IMR-90 (cell line): ENCODE data around the gene DGKE. TPM values are rescaled to one million over a fixed set of nuclear protein-coding genes. Genes with fewer than 3 reads are reported as not detected.
A peak's percentile ranks its signal among the peaks of the same experiment; 100 is the strongest.

Source experiments
- ATAC-seq: fragments of 200-7000 bp; cut with Tn5 transposase; 2 replicates; pipeline ENCODE4 v1.9.1; 2020; ENCODE audit warnings: low read depth, mild to moderate bottlenecking, moderate library complexity
- BruUV-seq: library from RNA; stranded (reverse); fragments of 400-500 nt; replicated peaks from 2 replicates; lab custom pipeline; 2021; lab: Mats Ljungman, UMichigan
- CTCF ChIA-PET: fragments of 300-600 bp; formaldehyde crosslinking; extraction: SDS; loops from one replicate; lab custom pipeline; 2021; ENCODE audit warnings: antibody characterized with exemption; lab: Yijun Ruan, JAX
- POLR2A ChIA-PET: fragments of 300-600 bp; sonication (Branson Sonifier 250); formaldehyde crosslinking; loops from one replicate; lab custom pipeline; 2022; ENCODE audit warnings: antibody characterized with exemption; ENCODE audit not compliant: unreplicated experiment; lab: Charles Lee
- DNase-seq: peaks from one replicate; pipeline ENCODE4 v3.0.0; 2013
- H2AFZ ChIP-seq: replicated peaks from 2 replicates; pipeline ENCODE3; 2013; ENCODE audit warnings: low read length, mild to moderate bottlenecking; ENCODE audit not compliant: poor library complexity
- H2AK5ac ChIP-seq: 2 replicates; pipeline ENCODE4 v1.6.1; 2013; ENCODE audit warnings: low read depth, low read length, inconsistent platforms
- H2AK9ac ChIP-seq: replicated peaks from 2 replicates; pipeline ENCODE3; 2013; ENCODE audit warnings: mild to moderate bottlenecking, low read depth, low read length, moderate library complexity; ENCODE audit not compliant: poor library complexity
- H2BK120ac ChIP-seq: 2 replicates; pipeline ENCODE4 v1.6.1; 2013; ENCODE audit warnings: low read depth, low read length, inconsistent platforms
- H2BK15ac ChIP-seq: 3 replicates; pipeline ENCODE4 v1.6.1; 2013; ENCODE audit warnings: low read depth, low read length, inconsistent platforms
- H2BK20ac ChIP-seq: 2 replicates; pipeline ENCODE4 v1.6.1; 2013; ENCODE audit warnings: low read depth, mild to moderate bottlenecking, inconsistent platforms, low read length, moderate library complexity
- H2BK5ac ChIP-seq: 2 replicates; pipeline ENCODE4 v1.6.1; 2013; ENCODE audit warnings: mild to moderate bottlenecking, low read depth, low read length, inconsistent platforms; ENCODE audit not compliant: poor library complexity, severe bottlenecking
- H3K14ac ChIP-seq: replicated peaks from 2 replicates; pipeline ENCODE4 v1.6.1; 2013; ENCODE audit warnings: low read depth, low read length, inconsistent platforms
- H3K18ac ChIP-seq: 2 replicates; pipeline ENCODE4 v1.6.1; 2013; ENCODE audit warnings: low read depth, low read length, control low read depth
- H3K23ac ChIP-seq: 2 replicates; pipeline ENCODE4 v1.6.1; 2013; ENCODE audit warnings: low read depth, low read length, inconsistent platforms
- H3K27ac ChIP-seq: 2 replicates; pipeline ENCODE4 v1.5.1; 2013; ENCODE audit warnings: mild to moderate bottlenecking, control low read depth, low read length; ENCODE audit not compliant: insufficient read depth
- H3K27me3 ChIP-seq: 2 replicates; pipeline ENCODE4 v1.6.1; 2013; ENCODE audit warnings: low read length; ENCODE audit not compliant: control insufficient read depth, insufficient read depth
- H3K36me3 ChIP-seq: 2 replicates; pipeline ENCODE4 v1.6.1; 2013; ENCODE audit warnings: low read length, mixed read lengths; ENCODE audit not compliant: control insufficient read depth, insufficient read depth
- H3K4ac ChIP-seq: 2 replicates; pipeline ENCODE4 v1.6.1; 2013; ENCODE audit warnings: low read depth, low read length, inconsistent platforms
- H3K4me1 ChIP-seq: 2 replicates; pipeline ENCODE4 v1.6.1; 2013; ENCODE audit warnings: low read length, mixed read lengths; ENCODE audit not compliant: control insufficient read depth, insufficient read depth
- H3K4me2 ChIP-seq: 2 replicates; pipeline ENCODE4 v1.6.1; 2013; ENCODE audit warnings: low read depth, mild to moderate bottlenecking, control low read depth, low read length, moderate library complexity
- H3K4me3 ChIP-seq: 2 replicates; pipeline ENCODE4 v1.5.1; 2013; ENCODE audit warnings: low read depth, mild to moderate bottlenecking, control low read depth, low read length, moderate library complexity; ENCODE audit not compliant: insufficient read depth
- H3K56ac ChIP-seq: 2 replicates; pipeline ENCODE4 v1.6.1; 2013; ENCODE audit warnings: low read length, inconsistent platforms; ENCODE audit not compliant: insufficient read depth; ENCODE audit errors: extremely low read depth
- H3K79me1 ChIP-seq, 2 experiments: 2 replicates each; pipeline ENCODE4 v1.6.1; 2013; ENCODE audit warnings: low read length in 2 of 2, inconsistent platforms in 1 of 2, low read depth in 1 of 2
- H3K9ac ChIP-seq: 2 replicates; pipeline ENCODE4 v1.6.1; 2013; ENCODE audit warnings: low read depth, low read length, control low read depth
- H3K9me1 ChIP-seq: 2 replicates; pipeline ENCODE4 v1.6.1; 2013; ENCODE audit warnings: low read length, inconsistent platforms; ENCODE audit not compliant: insufficient read depth
- H3K9me3 ChIP-seq: 2 replicates; pipeline ENCODE4 v1.6.1; 2013; ENCODE audit warnings: low read length; ENCODE audit not compliant: control insufficient read depth, insufficient read depth
- H4K20me1 ChIP-seq: 2 replicates; pipeline ENCODE4 v1.6.1; 2013; ENCODE audit warnings: low read length, inconsistent platforms; ENCODE audit not compliant: insufficient read depth
- H4K5ac ChIP-seq: 2 replicates; pipeline ENCODE4 v1.6.1; 2013; ENCODE audit warnings: mild to moderate bottlenecking, low read depth, low read length, control low read depth
- H4K8ac ChIP-seq, 2 experiments: 2 replicates each; pipeline ENCODE4 v1.6.1; 2013; ENCODE audit warnings: low read depth in 2 of 2, low read length in 2 of 2, control low read depth in 1 of 2, inconsistent platforms in 1 of 2
- H4K91ac ChIP-seq: 2 replicates; pipeline ENCODE4 v1.6.1; 2013; ENCODE audit warnings: low read depth, low read length, inconsistent platforms; ENCODE audit not compliant: insufficient read depth
- MXI1 ChIP-seq: IDR thresholded peaks from 2 replicates; pipeline ENCODE4 v1.6.1; 2012; ENCODE audit warnings: low read depth, mild to moderate bottlenecking, low read length, moderate library complexity, borderline replicate concordance
- RFX5 ChIP-seq: IDR thresholded peaks from 2 replicates; pipeline ENCODE4 v1.8.0; 2012; ENCODE audit warnings: low read depth, mild to moderate bottlenecking, low read length, moderate library complexity
- WGBS, 2 experiments: methylation state at CpG; one replicate each; pipeline versions ENCODE4 v1.1.5 to v1.1.7; 2013; ENCODE audit warnings: missing lambda C conversion rate in 2 of 2; ENCODE audit not compliant: insufficient read length in 1 of 2; ENCODE audit errors: extremely low coverage in 2 of 2; 5-methylcytosine and 5-hydroxymethylcytosine counted together
- dilution Hi-C: fragments of 300-500 bp; cut with HindIII; formaldehyde crosslinking; loops from one replicate; pipeline ENCODE4 v1.14.3; 2018; ENCODE audit warnings: low sequenced_read_pairs; ENCODE audit not compliant: unreplicated experiment
- in situ Hi-C: fragments of 300-500 bp; cut with MboI; formaldehyde crosslinking; loops from 3 replicates; pipeline ENCODE4 v1.14.3; 2019; ENCODE audit warnings: low sequenced_read_pairs, inconsistent platforms, mixed read lengths
- intact Hi-C: fragments of 100-400 bp; cut with micrococcal nuclease; formaldehyde crosslinking; loops from 2 replicates; pipeline ENCODE4 v1.10.0; 2022
- polyA plus RNA-seq, 3 experiments: library from polyadenylated mRNA; depleted of rRNA; stranded (reverse); fragments of >200 nt; gene quantifications; 2 replicates each; pipeline ENCODE4 v1.2.3, GENCODE V29; 2012; ENCODE audit warnings: low replicate concordance in 1 of 3
- total RNA-seq: library from RNA; depleted of rRNA; stranded (reverse); fragments of >200 nt; gene quantifications from 2 replicates; pipeline ENCODE4 v1.2.3, GENCODE V29; 2012

DGKE gene
- total and polyA plus RNA-seq, 2 of the 4 experiments (the other 2 are of a cell fraction), result 3.9 to 5.0 TPM

- peaks cover 17% of the 10 kb centered on the region for H3K4me1 ChIP-seq
- peak overlapping the region; percentile 92 for H3K4me3 ChIP-seq
- H4K8ac ChIP-seq, result peak overlapping the region; percentile 37 to 97; a peak in 3 of 4 replicates
- no peak for DNase-seq
- H3K4me2 ChIP-seq, result peak overlapping the region; percentile 68
- no peaks in the 10 kb centered on the region for H3K9me3 ChIP-seq
- H3K56ac ChIP-seq, result peak overlapping the region; percentile 94
- H2AK5ac ChIP-seq, result peak overlapping the region; percentile 90
- peak overlapping the region; percentile 93 for H2AK9ac ChIP-seq
- peaks cover 37% of the 10 kb centered on the region for H4K20me1 ChIP-seq
- H4K5ac ChIP-seq, result peak overlapping the region; percentile 53
- peak overlapping the region; percentile 95 for H4K91ac ChIP-seq
- BruUV-seq, result TSS peak; percentile 74
- peak overlapping the region; percentile 98 for H2AFZ ChIP-seq
- TF ChIP-seq RFX5 (no peak), MXI1 (0 out of 2 replicates have a peak, but pooled peaks have one; percentile 42)
- H2BK15ac ChIP-seq, result 0 out of 3 replicates have a peak overlapping the region, but pooled peaks have one; percentile 84
- peak overlapping the region; percentile 95 for H3K4ac ChIP-seq
- peak overlapping the region; percentile 93 for H3K27ac ChIP-seq
- ATAC-seq, result peak; percentile 10
- dilution Hi-C loops, result no loop called here
- H3K23ac ChIP-seq, result peak overlapping the region; percentile 96
- peaks cover 23% of the 10 kb centered on the region for H3K9me1 ChIP-seq
- peak overlapping the region; percentile 76; the same call in 1 of the 2 replicates for H2BK20ac ChIP-seq
- peak overlapping the region; percentile 98 for H3K14ac ChIP-seq
- H3K79me1 ChIP-seq, result peaks cover 32 to 59% of the 10 kb centered on the region in 2 experiments
- H3K18ac ChIP-seq, result peak overlapping the region; percentile 58
- peak overlapping the region; percentile 93 for H2BK5ac ChIP-seq
- in situ Hi-C loops, result no loop called here
- intact Hi-C loops, result no loop called here
- H3K27me3 ChIP-seq, result no peaks in the 10 kb centered on the region
- WGBS, 2 experiments, result 1% methylated on average over 28 of the region's 44 CpGs; no CpG with 5 or more reads in 1 of the 2 experiments
- CTCF ChIA-PET, result interaction anchor here (0.9 kb wide), 1 partner anchor 27 kb away, joined by 3 read pairs; no protein-coding TSS in a partner anchor
- peak overlapping the region; percentile 96 for H2BK120ac ChIP-seq
- H3K36me3 ChIP-seq, result peaks cover 2% of the 10 kb centered on the region
- H3K9ac ChIP-seq, result peak overlapping the region; percentile 95
- POLR2A ChIA-PET, result interaction anchor here (0.6 to 1.0 kb wide), 4 partner anchors 73 to 518 kb away, joined by 3 to 6 read pairs (median 5); no protein-coding TSS in a partner anchor
Measured at GRCh38 chr17:56913353-56913866, 79.5 kb downstream of the DGKE start.
